B cell (primary cell): ENCODE measurements around the gene SUN3.

Experiments used
- CTCF ChIP-seq: fragments of 200-600 bp; IDR thresholded peaks from one replicate; pipeline ENCODE4 v1.8.0; 2022; ENCODE audit warnings: antibody characterized with exemption, mild to moderate bottlenecking
- EZH2 ChIP-seq: IDR thresholded peaks from 2 replicates; pipeline ENCODE4 v1.6.1; 2012; ENCODE audit warnings: borderline replicate concordance, low read depth, mild to moderate bottlenecking, moderate library complexity, low read length; ENCODE audit not compliant: insufficient read depth, poor library complexity, severe bottlenecking

GRCh38 chr7:47953822-47954221, 75.1 kb downstream of the SUN3 start:
- no peak for TF ChIP-seq CTCF
- no peak for TF ChIP-seq EZH2
